CD4-positive, alpha-beta T cell (primary cell): ENCODE data around the gene GJA4. TPM values are rescaled to one million over a fixed set of nuclear protein-coding genes. Genes with fewer than 3 reads are reported as not detected.

Experiments used
- ATAC-seq: fragments of 200-7000 bp; cut with Tn5 transposase; one replicate; pipeline ENCODE4 v1.10.0; 2022; ENCODE audit warnings: mild to moderate bottlenecking; ENCODE audit not compliant: poor library complexity
- CTCF ChIA-PET: fragments of 350-600 bp; sonication (Branson Sonifier 250); formaldehyde crosslinking; loops from one replicate; lab custom pipeline; 2021; ENCODE audit warnings: antibody characterized with exemption, inconsistent platforms; lab: Charles Lee
- POLR2A ChIA-PET: fragments of 350-600 bp; sonication (Branson Sonifier 250); formaldehyde crosslinking; loops from one replicate; lab custom pipeline; 2021; ENCODE audit warnings: antibody characterized with exemption, inconsistent platforms; lab: Charles Lee
- DNase-seq, 14 experiments: peaks; one replicate each; pipeline ENCODE4 v3.0.0-alpha.2; 2013 to 2020; ENCODE audit warnings: mixed read lengths in 2 of 14
- H3K27ac ChIP-seq, 2 donors: one replicate each; pipeline versions ENCODE4 v1.5.1 to v1.7.0; 2013; ENCODE audit warnings: low read length in 2 of 2, low read depth in 1 of 2, mild to moderate bottlenecking in 1 of 2
- H3K27me3 ChIP-seq, 2 experiments: 1 replicate in 1 of 2; 2 replicates in 1 of 2; pipeline versions ENCODE4 v1.6.1 to v1.7.0; 2013; ENCODE audit warnings: low read length in 2 of 2, control low read depth in 1 of 2, mild to moderate bottlenecking in 1 of 2, moderate library complexity in 1 of 2; ENCODE audit not compliant: insufficient read depth in 2 of 2, control insufficient read depth in 1 of 2
- H3K36me3 ChIP-seq: one replicate; pipeline ENCODE4 v1.6.1; 2013; ENCODE audit warnings: low read length, control low read depth; ENCODE audit not compliant: insufficient read depth
- H3K4me1 ChIP-seq: one replicate; pipeline ENCODE4 v1.6.1; 2013; ENCODE audit warnings: low read length, control low read depth; ENCODE audit not compliant: insufficient read depth
- H3K4me3 ChIP-seq: one replicate; pipeline ENCODE4 v1.5.1; 2013; ENCODE audit warnings: mild to moderate bottlenecking, low read length, moderate library complexity
- H3K9me3 ChIP-seq, 2 experiments: 1 replicate in 1 of 2; 2 replicates in 1 of 2; pipeline versions ENCODE4 v1.6.1 to v1.7.0; 2013; ENCODE audit warnings: low read length in 2 of 2, mild to moderate bottlenecking in 2 of 2, control low read depth in 1 of 2, moderate library complexity in 1 of 2; ENCODE audit not compliant: control insufficient read depth in 1 of 2, insufficient read depth in 1 of 2
- H3K27ac Mint-ChIP-seq: one replicate; pipeline ENCODE4 v1.8.0; 2020; ENCODE audit warnings: mixed read lengths
- H3K27me3 Mint-ChIP-seq: one replicate; pipeline ENCODE4 v1.8.0; 2021; ENCODE audit warnings: mixed read lengths
- H3K36me3 Mint-ChIP-seq: one replicate; pipeline ENCODE4 v1.8.0; 2021; ENCODE audit warnings: low read depth, mixed read lengths
- H3K4me1 Mint-ChIP-seq: one replicate; pipeline ENCODE4 v1.8.0; 2021; ENCODE audit warnings: low read depth, mixed read lengths
- H3K4me3 Mint-ChIP-seq: one replicate; pipeline ENCODE4 v1.8.0; 2020; ENCODE audit warnings: mild to moderate bottlenecking, mixed read lengths
- H3K9me3 Mint-ChIP-seq: one replicate; pipeline ENCODE4 v1.8.0; 2020; ENCODE audit warnings: mixed read lengths
- intact Hi-C, 2 experiments: fragments of 100-400 bp; cut with DNase I in 1 of 2; cut with micrococcal nuclease in 1 of 2; formaldehyde crosslinking; loops; one replicate each; pipeline versions ENCODE4 v1.15.1 to v1.9.0; 2023 to 2025; cut with DNase I, micrococcal nuclease
- total RNA-seq, 174 experiments: library from RNA in 2 of 174; stranded (reverse) in 2 of 174; gene quantifications; one replicate each; pipeline ENCODE4 v1.2.3 and lab custom pipeline; 2021 to 2026
- TF ChIP-seq, protein P1 (sequence below): fragments of 200-600 bp; IDR thresholded peaks from one replicate; pipeline ENCODE4 v1.8.0; 2022; ENCODE audit warnings: antibody characterized with exemption, mild to moderate bottlenecking

The GJA4 gene
- total RNA-seq, 2 experiments from 2014 or later = not detected

DNA sequence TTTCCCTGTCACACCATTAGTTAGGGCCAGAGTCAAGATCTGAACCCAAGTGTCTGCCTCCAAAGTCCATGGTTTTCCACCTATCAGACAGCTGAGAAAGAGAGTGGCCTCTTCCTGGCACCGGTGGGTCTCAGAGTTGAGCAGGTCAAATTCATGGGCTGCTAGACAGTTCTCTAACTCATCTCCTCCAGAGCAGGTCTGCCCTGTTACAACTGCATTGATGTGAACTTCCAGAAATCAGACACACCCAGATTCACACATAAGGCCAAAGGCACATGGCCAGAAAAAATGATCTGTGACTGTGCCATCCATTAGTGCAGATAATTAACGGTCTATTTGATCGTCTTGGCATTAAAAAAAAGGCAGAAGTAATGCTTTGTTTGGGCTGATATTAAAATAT is 49.3 kb downstream of the GJA4 start:
- ChIA-PET CTCF (no interaction called here), POLR2A (no interaction called here)
- no peaks in the 10 kb centered on the region for H3K27me3 Mint-ChIP-seq
- H3K27me3 ChIP-seq = no peaks in the 10 kb centered on the region
- DNase-seq (no peak), ATAC-seq (no peak)
- no peaks in the 10 kb centered on the region for H3K4me1 ChIP-seq
- H3K36me3 ChIP-seq = peaks cover 2% of the 10 kb centered on the region
- TF ChIP-seq, protein P1, sequence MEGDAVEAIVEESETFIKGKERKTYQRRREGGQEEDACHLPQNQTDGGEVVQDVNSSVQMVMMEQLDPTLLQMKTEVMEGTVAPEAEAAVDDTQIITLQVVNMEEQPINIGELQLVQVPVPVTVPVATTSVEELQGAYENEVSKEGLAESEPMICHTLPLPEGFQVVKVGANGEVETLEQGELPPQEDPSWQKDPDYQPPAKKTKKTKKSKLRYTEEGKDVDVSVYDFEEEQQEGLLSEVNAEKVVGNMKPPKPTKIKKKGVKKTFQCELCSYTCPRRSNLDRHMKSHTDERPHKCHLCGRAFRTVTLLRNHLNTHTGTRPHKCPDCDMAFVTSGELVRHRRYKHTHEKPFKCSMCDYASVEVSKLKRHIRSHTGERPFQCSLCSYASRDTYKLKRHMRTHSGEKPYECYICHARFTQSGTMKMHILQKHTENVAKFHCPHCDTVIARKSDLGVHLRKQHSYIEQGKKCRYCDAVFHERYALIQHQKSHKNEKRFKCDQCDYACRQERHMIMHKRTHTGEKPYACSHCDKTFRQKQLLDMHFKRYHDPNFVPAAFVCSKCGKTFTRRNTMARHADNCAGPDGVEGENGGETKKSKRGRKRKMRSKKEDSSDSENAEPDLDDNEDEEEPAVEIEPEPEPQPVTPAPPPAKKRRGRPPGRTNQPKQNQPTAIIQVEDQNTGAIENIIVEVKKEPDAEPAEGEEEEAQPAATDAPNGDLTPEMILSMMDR = no peak
- no peaks in the 10 kb centered on the region for H3K9me3 Mint-ChIP-seq
- H3K4me3 ChIP-seq = no peak overlapping the region
- intact Hi-C loops = no loop called here
- H3K4me1 Mint-ChIP-seq = no peaks in the 10 kb centered on the region
- H3K36me3 Mint-ChIP-seq = peaks cover 3% of the 10 kb centered on the region
- no peak overlapping the region for H3K27ac Mint-ChIP-seq
- H3K9me3 ChIP-seq = no peaks in the 10 kb centered on the region
- no peak overlapping the region for H3K4me3 Mint-ChIP-seq
- H3K27ac ChIP-seq = no peak overlapping the region

DNA sequence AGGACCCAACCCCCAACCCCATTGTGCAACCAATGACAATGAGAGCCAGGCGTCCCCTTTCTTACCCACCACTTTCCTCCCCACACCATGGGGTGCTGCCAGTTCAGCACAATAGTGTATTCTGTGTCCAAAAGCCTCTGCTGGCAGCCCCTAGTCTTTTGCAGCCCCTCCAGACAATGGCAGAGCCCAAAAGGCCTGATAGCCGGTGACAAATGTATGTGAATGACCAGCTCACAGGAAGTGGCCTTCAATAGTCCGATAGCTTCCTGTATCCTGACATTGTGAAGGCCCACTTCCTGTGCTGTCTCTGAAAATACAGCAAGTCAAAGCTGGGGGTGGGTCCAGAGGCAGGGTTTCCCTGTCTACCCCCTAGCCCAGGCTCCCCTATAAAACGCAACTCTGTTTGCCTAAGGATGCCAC is 50.2 kb downstream of the GJA4 start:
- no peak overlapping the region for H3K27ac Mint-ChIP-seq
- CTCF ChIA-PET = interaction anchor here (2.3 kb wide), 1 partner anchor 10 kb away, joined by 8 read pairs; no protein-coding TSS in a partner anchor
- ATAC-seq (no peak), DNase-seq (no peak)
- POLR2A ChIA-PET = no interaction called here
- TF ChIP-seq, protein P1 = no peak
- no peak overlapping the region for H3K4me3 ChIP-seq
- H3K9me3 ChIP-seq = no peaks in the 10 kb centered on the region
- no peaks in the 10 kb centered on the region for H3K27me3 ChIP-seq
- no peaks in the 10 kb centered on the region for H3K27me3 Mint-ChIP-seq
- H3K4me1 ChIP-seq = no peaks in the 10 kb centered on the region
- intact Hi-C loops = no loop called here
- H3K4me1 Mint-ChIP-seq = no peaks in the 10 kb centered on the region
- no peak overlapping the region for H3K27ac ChIP-seq
- H3K36me3 ChIP-seq = peaks cover 10% of the 10 kb centered on the region
- H3K36me3 Mint-ChIP-seq = peaks cover 4% of the 10 kb centered on the region
- no peak overlapping the region for H3K4me3 Mint-ChIP-seq
- H3K9me3 Mint-ChIP-seq = no peaks in the 10 kb centered on the region

DNA sequence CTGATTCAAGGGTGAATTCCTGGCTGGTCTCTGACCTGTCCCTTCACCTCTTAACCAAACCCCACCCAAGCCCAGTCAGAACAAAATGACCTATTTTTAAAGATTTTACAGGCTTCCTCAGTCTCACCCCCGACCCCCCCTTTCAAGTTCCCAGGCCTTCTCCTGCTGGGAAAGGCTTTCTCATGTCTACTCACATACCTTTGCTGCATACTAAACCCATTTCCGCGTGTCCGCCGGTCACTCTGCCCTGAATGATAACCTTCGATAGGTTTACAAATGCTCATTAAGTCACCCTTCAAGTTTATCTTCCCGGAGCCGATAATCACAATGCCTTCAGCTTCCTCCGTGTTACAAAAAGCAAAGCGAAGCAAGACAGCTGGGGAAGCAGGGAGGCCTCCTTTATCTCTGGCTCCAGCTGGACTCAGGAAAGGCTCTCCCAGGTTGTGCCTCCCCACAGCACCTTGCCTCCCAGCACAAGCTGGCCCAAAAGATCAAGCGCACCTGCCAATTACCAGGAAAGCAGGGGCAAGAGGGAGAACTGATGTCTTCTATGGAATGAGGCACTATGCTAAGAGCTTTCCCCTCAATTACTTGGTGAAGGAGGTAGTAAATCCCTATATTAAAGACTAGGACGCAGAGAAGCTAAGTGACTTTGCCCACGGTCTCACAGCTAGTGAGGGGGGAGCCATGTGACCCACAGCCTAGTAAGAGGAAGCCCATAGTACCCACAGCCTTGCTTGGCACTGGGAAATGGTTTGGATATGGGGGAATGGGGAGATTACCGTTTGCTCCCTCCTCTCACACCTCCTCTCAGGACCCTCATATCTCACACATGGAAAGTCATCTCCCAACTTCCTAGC is 50.8 kb downstream of the GJA4 start:
- Histone ChIP-seq H3K27me3 (no peaks in the 10 kb centered on the region), H3K9me3 (no peaks in the 10 kb centered on the region), H3K4me3 (no peak overlapping the region), H3K4me1 (no peaks in the 10 kb centered on the region), H3K36me3 (peaks cover 14% of the 10 kb centered on the region), H3K27ac (no peak overlapping the region)
- Mint-ChIP-seq H3K27me3 (no peaks in the 10 kb centered on the region), H3K9me3 (no peaks in the 10 kb centered on the region), H3K4me3 (no peak overlapping the region), H3K27ac (no peak overlapping the region), H3K4me1 (no peaks in the 10 kb centered on the region), H3K36me3 (peaks cover 11% of the 10 kb centered on the region)
- no peak for DNase-seq
- CTCF ChIA-PET = interaction anchor here (2.3 kb wide), 1 partner anchor 9 kb away, joined by 8 read pairs; no protein-coding TSS in a partner anchor
- POLR2A ChIA-PET = no interaction called here
- ATAC-seq = no peak
- intact Hi-C loops = no loop called here
- TF ChIP-seq, protein P1 = no peak
